GM18909 (cell line): ENCODE data around the gene ZNF446.
"Not testable (repeated sequence)": the region's sequence is repeated elsewhere in the genome, so short reads cannot be mapped to it uniquely, and the experiment has no call there.

Source experiments
- ATAC-seq: cut with Tn5 transposase; IDR thresholded peaks from one replicate; pipeline ENCODE4 v1.9.1; 2021; ENCODE audit warnings: mild to moderate bottlenecking; ENCODE audit not compliant: unreplicated experiment, poor library complexity

ZNF446 gene

DNA sequence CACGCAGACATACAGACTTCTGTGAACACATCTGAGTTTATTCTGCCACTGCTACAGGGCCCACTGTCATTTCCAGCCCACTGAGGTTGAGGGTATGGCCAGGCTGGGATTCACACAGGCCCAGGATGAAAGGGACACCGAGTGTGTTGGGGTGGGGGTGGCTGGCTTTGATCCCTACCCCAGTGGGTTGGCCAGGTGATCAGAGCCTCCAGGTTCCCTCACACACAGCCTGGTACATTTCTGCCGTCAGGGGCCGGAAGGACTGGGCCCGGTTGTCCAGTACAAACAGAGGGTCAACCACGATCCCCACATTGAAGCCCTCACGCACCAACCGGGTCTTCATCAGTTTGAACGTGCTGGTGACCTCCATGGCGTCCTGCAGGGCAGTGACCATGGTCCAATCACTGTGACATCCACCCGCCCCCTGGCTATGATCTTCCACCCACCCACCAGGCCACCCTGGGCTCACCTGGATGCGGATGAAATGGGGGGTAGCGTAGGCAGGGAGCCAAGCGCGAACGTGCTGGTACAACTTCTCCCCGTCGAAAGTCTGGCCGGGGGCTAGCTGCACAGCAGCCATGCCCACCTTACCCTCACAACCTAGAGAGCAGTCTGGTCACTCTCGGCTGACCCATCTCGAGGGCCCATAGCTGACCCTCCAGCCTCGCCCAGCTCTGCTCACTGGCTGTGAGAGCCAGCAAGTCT is 22.3 kb downstream of the ZNF446 start:
- ATAC-seq: peak; percentile 9

DNA sequence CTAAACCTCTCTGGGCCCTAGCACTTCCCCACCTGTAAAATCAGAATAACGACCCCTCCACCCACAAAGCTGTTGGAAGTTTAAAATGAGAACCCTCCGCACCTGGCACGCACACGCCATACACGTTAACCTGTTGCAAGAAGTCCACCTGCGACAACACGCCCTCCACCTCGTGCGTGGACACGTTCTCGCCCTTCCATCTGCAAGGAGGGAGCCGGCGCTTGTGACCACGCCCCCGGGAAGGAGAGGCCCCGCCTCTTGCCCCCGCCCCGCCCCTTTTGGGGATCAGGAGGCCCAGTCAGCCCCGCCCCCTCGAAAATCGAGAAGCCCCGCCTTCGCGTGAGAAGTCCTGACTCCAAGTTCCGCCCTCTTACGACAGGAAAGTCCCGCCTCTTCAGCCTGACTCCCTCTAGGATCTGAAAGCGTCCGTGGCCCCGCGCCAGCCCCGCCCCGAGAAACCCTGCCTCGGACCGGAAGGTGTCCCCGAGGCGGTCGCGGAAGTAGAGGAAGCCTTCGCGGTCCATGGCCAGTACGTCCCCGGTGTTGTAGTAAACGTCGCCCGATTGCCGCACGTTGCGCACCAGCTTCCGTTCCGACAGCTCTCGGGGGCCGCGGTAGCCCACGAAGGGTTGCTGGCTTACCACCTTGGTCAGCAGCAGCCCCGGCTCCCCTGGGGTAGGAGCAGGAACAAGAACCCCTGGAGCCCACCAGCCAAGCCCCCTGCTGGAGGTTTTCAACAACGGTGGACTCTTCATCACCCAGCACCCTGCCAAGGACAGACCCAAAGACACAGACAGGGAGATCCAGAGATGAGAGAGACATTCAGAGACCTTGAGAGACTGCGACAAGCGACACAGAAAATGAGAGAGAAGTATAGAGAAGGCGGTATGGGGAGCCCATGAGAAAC is 23.1 kb downstream of the ZNF446 start:
- ATAC-seq: peak; percentile 91

DNA sequence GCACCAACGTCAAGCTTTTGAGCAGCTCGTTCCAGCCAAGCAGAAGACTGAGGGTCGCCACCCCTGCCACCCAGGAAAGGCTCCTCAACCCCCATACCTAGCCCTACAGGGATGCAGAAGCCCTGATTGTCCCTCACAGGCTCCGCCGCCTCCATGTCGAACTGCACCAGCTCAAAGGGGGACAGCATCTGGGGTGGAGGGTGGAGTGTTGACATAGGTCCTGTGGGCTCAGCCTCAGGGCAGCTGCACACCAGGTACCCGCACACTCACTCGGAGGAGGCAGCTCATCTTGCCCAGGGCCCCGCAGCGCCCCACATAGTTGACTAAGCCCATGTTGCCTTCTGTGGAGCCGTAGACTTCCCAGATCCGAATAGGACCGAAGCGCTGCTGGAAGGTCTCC is 24.1 kb downstream of the ZNF446 start:
- no peak for ATAC-seq

DNA sequence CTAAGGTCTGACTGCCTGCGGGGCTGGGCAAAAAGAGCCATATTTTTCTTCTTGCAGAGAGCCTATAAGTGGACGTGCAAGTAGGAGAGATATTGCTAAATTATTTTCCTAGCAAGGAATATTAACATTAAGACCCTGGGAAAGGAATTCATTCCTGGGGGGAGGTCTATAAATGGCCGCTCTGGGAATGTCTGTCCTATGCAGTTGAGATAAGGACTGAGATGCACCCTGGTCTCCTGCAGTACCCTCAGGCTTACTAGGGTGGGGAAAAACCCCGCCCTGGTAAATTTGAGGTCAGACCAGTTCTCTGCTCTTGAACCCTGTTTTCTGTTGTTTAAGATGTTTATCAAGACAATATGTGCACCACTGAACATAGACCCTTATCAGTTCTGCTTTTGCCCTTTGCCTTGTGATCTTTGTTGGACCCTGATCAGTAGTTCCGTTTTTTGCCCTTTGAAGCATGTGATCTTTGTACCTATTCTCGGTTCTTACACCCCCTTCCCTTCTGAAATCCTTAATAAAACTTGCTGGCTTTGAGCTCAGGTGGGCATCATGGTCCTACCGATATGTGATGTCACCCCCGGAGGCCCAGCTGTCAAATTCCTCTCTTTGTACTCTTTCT is 31.6 kb downstream of the ZNF446 start:
- ATAC-seq: not testable (repeated sequence)

DNA sequence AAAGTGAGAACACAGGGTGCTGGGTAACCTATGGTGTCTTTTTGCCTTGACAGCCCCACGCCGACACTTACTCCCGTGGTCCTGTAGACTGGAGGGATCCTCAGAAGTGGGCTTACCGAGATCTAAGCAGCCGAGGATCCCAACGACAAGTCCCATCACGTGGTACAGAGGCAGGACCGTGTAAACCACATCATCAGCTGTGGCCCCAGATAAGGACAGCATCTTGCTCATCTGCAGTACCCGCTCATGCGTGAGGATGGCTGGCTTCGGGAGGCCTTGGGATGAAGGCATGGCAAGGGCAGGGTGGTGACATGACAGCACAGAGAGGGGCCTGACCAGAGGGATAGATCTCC is 33.6 kb downstream of the ZNF446 start:
- ATAC-seq: no peak

DNA sequence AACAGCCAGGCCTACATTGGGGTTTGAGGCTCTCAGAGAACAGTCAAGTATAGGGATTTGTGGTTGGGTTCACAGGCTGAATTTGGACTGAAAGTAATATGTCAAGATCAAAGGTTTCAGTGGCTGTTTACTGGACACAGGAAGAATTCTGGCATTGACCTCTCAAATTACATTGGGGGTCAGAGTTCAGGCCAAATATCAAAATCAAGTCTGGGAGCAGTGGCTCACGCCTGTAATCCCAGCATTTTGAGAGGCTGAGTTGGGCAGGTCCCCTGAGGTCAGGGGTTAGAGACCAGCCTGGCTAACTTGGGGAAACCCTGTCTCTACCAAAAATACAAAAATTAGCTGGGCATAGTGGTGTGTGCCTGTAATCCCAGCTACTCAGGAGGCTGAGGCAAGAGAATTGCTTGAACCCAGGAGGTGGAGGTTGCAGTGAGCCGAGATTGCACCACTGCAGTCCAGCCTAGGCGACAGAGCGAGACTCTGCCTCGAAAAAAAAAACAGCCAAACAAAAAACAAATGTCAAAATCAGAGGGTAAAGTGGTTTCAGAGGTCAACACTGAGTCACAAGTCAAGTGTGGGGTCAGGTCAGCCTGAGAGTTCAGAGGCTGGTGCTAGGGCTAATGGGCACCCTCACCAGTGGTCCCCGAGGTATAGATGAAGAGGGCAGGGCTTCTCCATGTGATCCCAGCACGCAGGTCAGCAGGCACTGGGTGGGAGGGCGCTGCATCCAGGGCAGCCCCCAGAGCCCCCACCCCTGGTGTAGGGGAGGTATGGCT is 34.1 kb downstream of the ZNF446 start:
- no peak for ATAC-seq

DNA sequence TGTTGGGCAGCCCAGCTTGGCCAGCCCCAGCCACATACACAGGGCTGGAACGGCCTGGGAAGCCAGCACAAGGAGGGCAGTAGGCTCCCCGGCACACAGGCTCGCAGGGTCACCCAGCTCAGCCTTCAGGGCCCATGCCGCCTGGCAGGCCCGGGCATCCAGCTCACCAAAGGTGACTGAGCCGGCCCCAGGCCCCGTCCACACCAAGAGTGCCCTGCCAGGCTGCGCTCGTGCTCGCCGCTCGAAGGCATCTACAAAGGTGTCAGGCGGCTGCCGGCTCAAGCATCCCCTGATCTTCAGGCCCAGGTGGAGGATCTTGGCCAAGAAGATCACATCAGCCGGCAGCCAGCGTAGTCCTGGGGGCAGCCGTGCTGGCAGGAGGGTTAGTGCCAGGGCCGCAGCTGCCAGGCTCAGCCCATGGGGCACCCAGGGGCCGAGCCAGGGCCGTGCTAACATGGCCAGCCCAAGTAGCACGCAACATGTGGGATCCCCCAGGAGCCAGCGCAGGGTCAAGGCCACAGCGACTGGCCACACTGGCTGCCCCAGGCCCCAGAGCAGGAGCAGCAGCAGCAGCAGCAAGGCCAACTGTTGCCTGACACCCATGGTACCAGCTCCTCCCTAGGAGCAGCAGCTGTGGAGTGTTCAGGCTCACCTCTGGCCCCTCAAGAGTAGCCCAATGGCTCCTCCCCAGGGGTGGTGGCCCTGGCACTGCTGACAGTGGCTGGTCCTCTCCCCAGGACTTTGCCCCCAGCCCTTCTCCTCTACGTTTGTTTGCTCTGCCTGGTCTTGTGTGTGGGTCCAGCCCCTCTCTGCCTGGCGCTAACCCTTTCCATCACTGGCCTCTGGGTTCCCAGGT is 35.4 kb downstream of the ZNF446 start, which contains the start of gene SLC27A5:
Gene SLC27A5, minus strand, starts transcription at position 640 of the 856 bp plus-strand sequence. Its CDS starts 37 bp downstream, at position 603.
- no peak for ATAC-seq

DNA sequence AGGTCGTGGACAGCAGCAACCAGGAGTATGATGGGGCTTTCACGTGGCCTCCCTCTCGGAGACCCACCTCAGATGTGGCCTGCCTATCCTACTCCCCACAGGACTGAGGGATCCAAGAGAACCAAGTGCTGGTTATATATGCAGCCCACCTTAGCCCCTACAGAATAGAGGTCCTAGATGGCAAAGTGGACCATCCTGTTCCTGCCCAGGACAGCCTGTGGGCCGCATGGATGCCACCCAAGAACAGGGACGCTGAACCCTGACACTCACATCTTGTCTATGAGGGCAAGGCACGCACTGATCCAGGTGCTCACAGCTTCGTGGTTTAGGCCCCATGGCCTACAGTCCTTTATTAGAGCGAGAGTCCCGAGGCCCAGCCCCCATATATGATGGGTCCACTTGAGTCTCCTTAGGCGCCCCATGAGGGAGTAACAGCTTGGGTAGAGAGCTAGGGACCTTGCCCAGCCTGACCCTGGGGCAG is 37.1 kb downstream of the ZNF446 start:
- no peak for ATAC-seq

DNA sequence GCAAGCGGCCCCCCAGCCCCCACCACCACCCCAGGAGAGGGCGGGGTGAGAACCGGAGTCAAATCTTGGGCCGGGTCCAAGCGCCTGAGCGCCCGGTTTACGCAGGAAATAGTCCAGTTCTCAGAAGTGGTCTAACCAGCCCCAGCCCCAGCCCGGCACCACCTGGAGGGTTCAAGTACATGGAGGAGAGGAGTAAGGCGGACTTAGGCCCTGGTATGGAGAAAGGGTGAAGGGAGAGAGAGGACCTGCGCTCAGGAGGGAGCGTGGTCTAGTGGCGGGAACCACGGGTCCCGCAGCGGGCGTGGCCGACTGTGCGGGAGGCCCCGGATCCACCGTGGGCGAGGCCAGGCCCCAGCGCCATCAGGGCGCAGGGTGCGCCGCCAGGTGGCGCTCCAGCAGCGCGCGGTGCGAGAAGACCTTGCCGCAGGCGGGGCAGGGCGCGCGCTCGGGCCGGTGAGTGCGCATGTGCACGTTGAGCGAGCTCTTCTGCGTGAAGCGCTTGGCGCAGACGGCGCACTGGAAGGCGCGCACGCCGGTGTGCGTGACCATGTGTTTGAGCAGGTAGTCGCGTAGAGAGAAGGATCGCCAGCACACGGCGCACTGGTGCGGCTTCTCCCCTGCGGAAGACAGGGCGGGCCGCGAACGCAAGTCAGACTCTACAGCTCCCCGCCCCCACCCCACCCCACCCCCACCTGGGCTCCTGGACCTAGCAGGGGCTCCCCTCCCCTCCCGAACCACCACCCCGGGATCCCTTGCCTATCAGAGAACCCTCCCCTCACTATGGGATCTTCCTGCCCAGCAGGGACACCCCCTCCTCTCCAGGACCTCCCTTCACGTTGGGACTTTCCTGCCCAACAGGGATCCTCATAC is 37.8 kb downstream of the ZNF446 start:
- ATAC-seq: peak; percentile 79

DNA sequence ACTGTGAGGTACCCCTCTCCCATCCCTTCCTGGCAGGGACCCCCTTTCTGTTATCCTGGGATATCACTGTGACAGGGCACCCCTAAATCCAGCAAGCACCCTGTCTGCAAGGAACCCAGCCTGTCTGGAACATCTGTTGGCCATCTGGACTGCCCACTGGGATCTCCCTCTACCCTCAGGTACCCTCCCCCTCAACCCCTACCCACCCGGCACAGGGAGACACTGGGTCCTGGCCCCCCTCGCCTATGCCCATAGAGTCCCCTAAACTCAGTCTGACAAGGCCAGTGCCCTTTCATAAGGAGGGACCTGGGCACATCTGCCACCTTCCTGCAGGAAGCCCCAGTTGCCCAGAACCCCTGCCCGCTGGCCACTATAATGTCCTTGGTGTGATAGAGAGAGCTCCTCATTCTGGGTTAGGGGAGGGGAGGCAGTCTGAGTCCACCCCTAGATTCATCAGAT is 38.4 kb downstream of the ZNF446 start:
- no peak for ATAC-seq

DNA sequence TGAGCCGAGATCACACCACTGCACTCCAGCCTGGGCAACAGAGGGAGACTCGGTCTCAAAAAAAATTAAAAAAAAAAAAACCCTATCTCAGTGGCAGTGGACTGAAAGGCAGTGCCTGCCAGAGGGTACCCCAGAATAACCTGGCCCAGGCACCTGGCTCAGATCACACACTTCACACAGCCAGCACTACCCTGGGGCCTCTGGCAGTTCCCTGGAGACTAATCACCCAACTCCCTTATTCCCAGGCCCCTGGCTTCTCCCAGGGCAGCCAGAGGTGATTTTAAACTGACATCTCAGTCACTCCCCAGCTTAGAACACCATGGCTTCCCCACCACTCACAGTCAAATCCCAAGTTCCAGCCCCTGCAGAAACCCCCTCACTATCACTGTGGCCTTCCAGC is 39.1 kb downstream of the ZNF446 start:
- no peak for ATAC-seq

DNA sequence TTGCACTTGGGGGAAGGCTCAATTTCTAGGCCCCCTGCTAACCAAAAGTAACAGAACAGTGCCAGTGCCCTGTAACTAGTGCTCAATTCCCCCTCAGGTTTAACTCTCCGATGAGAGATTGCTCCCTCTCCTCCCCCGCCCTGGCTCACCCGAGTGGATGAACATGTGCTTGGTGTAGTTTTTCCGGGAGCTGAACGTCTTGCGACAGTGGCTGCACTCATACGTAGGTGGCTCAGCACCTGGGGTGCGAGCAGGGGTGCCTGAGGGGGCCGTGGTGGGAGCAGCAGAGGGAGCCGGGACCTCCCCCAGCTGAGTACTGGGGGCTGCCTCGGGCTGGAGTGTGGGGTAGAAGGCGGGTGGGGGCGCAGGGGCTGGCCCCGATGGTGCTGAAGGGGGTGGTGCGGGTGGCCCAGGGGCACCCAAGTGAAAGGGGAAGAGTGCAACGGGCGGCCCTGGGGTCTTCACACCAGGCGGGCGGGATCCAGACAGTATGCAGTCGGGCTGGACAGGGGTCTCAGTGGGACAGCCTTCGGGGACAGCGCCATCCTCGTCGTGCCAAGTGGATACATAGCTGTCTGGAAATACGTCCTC is 40.2 kb downstream of the ZNF446 start:
- ATAC-seq: no peak

DNA sequence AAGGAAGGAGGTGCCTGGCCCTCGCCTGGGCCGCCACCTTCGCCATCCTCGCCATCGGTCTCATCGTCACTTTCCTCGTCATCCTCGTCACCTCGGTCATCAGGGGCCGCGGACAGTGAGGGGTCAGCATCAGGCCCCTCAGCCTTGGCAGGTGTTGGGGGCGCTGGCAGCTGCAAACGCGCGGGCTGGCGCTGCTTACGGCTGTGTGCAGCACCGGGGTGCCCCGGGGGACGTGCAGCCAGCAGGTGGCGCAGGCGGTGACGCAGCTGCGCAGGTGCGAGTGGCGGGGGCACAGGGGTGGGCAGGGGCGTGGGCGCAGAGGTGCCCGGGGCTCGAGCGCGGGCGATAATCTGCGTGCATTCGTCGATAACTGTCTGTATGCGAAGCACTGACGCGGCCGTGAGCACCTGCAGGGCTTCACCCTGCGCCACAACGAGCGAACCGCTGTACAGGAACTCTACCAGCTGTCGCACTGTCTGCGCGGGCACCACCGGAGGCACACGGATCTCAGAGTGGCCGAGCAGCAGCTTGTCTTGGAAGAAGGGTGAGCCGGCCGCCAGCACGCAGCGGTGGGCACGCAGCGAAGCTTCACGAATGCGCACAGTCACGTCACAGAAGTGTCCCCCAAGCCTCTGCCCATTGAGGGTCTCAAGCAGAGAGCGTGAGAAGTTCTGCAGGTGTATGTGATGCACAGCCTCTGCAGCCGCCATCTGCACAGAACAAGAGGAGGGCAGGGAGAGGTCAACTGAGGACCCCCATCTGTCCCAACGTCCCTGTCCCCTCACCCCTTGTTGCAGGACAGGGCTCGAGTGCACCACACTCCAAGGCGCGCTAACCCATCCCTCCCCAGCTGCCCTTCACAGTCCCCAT is 41.0 kb downstream of the ZNF446 start:
- ATAC-seq: no peak

DNA sequence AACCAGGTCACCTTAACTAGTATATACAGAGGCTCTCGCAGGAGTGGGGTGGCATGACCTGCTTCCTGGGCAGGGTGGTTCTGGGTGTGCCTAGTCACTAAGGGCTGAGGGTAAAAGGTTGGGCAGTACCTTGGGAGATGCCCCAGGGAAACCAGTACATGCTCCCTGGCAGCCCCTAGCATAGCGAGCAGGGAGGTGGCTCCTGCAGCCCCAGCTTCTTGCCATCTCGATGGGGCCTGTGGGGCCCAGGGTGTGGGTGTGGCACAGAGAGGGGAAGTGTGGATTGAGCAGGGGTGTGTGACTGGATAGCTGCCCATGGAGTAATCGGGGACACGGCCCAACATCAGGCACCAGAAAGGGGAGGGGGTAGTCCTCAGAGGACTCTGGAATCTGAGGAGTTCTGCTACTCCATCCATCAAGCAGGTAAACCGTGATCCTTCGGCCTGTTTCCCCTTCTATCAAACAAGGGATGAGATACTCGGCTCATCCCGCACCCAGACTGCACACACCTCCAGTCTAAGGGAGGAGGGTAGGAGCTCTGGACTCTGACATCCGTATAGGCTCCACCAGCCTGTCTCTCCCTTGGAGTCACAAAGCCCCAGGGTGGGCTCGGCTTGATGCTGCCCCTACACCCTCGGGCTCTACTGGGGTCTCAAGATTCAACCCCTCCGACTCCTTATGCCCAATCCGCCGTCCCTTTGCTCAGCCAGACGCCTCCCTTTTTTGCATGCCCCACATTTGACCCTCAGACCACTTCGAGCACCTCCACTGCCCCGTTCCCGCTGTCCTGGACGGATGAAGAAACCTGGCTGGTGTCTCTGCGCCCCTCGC is 42.3 kb downstream of the ZNF446 start:
- no peak for ATAC-seq

DNA sequence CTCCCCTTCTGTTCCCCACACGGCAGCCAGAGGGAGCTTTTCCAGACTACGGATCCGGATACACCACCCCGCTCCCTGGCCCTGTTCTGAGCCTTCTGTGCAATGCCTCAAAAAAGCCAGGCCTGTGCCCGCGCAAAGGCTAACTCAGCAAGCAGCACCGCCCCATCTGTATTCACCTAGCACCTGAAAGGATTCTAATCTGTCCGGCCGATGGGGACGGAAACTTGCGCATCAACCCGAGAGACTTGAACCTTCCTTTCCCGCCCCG is 42.9 kb downstream of the ZNF446 start:
- peak; percentile 2 for ATAC-seq
